GM19324 (cell line): ENCODE results near the gene HAUS2.
A peak's percentile ranks its signal among the peaks of the same experiment; 100 is the strongest.

Experiments used
- ATAC-seq: cut with Tn5 transposase; IDR thresholded peaks from one replicate; pipeline ENCODE4 v1.9.1; 2021; ENCODE audit warnings: mild to moderate bottlenecking, moderate library complexity; ENCODE audit not compliant: unreplicated experiment, low FRiP score

The HAUS2 gene

DNA sequence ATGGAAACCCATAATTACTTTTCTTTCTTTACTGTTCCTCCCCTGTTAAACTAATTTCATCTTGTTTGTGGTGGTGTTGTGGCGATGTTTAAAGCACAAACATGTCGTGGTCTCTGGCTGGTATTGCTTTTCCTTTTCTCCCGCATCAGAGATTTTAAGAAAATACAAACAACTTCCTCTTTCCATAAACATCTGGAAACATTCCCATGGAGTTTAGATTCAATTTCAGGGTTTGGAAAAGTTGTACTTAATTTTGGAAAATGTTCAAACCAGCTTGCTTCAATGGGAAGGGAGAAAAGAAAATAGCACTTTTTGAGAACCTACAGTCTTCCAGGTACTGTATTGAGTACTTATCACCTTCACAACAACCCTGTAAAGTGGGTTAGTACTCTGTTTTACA, 57.2 kb downstream of the HAUS2 start:
- no peak for ATAC-seq

DNA sequence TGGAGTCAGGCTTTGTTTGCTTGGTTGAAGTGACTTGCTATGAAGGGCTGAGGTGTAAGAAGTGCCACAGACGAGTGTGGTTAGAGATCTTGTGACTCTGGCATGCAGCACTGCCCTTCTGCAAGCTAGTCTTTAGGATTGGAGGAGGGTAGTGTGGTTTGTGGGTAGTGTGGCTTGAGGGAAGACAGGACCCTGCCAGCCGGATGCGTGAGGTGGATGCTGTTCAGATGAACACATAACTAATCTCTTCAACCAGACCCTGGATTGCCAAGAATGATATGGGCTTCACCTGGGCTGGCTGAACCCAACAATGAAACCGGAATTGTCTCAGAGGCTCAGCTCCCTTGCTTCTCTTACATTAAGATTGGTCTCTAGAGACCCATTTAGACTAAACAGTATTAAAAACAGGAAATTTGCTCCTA, 59.5 kb downstream of the HAUS2 start:
- ATAC-seq, result peak; percentile 52

DNA sequence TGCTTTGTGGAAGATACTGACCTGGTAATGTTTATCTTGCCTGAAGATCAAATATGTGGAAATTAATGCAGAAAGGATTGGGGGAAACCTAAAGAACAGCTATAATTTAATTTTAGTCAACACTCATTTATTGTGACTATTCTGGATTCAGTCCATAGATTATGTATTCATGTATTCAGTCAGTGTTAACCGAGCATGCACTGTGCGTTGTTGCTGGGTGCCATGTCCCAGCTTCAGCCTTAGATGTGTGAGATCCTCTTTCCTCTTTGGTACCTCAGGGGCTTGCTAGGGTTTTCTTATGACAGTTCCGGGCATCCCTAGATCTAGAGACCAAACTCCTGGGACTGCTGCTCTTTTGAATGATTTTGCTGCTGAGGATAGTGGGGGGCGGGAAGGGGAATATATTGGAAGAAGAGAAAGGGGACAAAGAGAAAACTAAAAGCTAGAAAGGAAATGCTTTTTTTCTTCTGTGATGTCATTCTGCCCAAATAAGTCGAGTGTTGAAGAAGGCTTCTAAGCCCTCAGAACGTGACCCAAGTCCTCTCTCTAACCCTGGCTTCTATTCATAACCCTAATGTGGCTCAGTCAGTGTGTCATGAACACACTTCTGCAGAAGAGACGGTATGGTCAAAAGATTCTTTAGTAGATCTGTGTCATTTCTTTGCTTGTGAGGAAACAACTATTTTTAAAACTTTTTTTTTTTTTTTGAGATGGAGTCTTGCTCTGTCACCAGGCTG, 60.3 kb downstream of the HAUS2 start:
- no peak for ATAC-seq

DNA sequence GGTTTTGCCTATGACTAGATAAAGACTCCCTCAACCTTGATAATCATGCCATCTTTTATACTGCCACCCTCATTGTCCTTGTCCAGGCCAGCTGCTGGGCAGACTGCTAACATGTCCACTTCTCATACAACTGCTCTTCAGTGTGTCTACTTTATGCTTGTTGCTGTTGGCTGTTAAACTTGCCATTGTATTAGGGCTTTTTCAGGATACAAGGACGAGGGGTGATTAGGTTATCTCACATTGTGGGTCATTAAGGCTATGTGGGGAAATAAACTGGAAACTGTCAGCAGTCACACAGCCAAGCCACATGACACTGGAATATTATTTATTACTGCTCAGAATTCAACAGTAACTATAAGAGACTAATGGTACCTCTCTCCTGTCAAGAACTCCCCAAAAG, 62.9 kb downstream of the HAUS2 start:
- no peak for ATAC-seq

DNA sequence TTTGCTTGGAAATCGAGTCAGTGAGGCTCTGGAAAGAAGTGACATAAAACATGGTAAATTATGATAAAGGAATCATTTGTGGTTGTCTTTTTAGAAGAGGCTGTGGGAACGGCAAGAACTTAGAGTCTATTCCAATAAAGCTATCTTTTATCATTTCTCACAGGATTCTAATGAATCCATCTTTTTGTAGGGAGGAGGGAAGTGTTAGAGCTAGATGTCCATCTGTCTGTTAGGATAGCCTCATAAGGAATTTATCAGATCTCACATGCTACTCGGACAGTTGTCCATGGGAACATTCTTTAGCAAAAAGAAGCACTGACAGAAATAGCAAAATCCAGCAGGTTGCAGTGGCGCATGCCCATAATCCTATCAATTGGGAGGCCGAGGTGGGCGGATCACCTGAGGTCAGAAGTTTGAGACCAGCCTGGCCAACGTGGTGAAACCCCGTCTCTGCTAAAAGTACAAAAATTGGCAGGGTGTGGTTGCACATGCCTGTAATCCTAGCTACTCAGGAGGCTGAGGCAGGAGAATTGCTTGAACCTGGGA, 63.8 kb downstream of the HAUS2 start:
- ATAC-seq, result no peak

DNA sequence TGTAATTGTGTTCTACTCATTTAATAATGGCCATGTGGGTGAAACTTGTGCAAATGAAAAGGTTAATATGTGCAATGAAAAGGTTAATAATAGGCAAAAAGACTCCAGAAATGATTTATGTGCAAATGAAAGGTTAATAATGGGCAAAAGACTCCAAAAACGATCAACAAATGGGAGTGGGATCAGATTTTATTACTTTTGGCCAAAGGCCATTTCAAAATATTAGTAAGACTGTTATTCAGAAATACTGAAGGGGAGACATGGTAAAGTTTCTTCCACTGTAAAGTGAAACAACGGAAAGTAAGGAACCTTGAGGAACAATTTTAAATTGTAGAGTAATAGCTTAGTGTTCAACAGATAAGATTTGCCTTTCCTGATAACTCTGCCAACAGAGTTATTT, 67.5 kb downstream of the HAUS2 start:
- no peak for ATAC-seq
